Measurements from ENCODE around the gene IGSF8. TPM values are rescaled to one million over a fixed set of nuclear protein-coding genes. Genes with fewer than 3 reads are reported as not detected.

Gene IGSF8
- total RNA-seq, 1 donor from 2014 or later, result 20.4 TPM

DNA sequence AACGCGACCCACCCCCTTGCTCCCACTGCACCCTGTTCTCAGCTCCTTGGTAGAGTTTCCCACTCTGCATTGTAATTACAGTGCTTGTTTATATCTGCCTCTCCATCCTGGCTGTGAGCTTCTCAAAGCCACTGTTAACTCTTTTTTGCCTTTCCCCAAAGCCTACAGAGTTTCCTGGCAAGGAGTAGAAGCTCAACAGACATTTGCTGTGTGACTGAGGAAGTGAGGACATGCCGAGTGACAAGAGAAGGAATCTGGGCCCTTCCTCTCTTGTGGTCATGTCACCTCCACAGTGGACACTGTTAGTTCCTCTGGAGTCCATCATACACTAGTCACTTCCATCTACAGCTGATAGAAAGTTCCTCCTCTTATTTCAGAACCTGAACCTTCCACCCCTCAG is 6.1 kb upstream of the IGSF8 start:
- no peak for DNase-seq (ENCODE audit: low spot score)

DNA sequence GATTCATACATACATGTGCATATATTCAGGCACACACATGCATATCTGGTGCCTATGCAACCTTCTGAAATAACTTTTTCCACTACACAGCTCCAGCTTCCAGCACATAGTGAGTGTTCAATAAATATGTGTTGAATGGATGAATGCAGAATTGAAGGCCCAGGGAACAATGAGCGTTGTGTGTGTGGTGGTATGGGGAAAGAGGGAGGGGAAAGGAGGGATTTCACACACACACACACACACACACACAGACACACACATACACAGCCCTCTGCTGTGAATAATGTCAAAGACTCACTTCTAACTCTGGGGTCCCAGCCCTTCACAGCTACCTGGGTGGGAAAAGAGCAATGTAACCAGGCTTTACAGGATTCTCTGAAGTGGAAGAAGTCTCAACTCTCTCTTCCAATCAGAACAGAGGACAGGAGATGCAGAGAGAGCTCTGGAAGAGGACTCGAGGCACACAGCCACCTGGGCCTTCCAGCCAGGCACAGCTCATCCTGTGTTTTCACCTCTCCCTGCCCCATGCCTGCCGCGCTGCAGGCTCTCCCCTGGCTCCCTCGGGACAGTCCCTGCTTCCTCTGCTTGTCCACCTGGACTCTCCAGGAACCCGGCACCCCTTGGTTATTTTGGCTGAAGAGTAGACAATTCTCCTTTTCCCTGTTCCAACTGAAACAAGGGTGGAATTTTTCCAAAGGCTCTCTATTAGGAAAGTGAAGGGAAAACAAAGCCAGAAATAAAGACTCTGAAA is 5.4 kb upstream of the IGSF8 start:
- no peak for DNase-seq (ENCODE audit: low spot score)

DNA sequence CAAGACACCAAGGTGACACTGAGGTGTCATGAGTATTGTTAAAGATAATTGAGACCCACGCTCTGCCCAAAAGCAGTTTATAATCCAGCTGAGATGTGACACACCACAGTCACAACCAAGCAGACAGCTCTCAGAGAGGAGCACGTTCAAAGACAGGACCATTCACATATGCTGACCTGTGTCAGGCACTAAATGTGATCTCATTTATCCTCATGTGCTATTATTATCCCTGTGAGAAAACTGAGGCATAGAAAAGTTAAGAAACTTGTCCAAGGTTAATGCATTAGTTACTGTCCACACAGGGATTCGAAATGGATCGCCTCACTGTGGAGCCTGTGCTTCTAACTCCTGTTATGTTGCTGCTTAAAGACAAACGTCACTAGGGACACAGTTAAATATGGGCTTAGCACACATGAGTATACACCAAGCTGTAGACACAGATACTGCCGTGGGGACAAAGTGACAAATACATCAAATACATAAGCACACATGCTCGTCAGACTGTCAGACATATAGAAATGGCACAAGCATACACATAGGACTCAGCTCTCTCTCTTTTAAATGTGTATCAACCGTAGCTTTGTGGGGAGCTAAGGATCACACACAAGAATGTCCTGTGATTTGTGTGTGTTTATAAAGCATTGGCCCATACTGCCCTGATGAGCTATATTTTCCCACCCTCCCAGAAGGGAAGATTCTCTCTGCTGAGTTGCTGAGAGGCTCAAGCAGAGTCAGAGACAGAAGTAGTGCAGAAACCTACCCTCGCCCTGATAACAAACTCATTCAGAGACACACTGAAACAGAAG is 3.5 kb upstream of the IGSF8 start:
- DNase-seq (ENCODE audit: low spot score), result no peak

DNA sequence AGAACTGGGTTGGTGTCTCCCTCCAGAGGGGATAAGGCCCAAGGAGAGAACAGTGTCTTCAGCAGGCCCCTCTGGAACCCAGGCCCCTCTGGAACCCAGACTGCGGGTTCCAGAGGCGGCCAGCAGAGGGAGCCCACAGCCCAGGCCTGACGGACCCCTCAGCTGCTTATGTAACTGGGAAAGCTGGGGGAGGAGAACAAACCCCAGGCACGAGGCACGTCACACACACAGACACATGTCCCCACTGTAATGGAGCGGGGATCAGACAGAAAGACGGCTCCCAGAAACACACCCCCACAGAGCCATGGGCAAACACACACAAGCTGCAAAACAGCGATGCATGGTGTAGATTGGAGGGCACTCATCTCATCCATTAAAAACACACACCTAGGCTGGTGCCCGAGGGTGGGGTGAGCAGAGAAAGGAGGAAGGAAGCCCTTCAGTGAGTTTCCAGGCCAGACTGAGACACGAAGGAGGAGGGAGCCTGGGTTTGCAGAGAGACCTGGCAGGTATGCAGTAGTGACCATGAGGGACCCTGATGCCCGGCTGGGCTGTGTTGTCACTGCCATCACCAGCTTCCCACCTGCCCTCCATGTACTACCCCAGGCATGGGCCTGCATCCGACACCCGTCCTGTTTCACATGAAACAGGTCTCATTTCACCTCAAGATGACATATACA is 2.8 kb upstream of the IGSF8 start:
- DNase-seq (ENCODE audit: low spot score), result no peak

DNA sequence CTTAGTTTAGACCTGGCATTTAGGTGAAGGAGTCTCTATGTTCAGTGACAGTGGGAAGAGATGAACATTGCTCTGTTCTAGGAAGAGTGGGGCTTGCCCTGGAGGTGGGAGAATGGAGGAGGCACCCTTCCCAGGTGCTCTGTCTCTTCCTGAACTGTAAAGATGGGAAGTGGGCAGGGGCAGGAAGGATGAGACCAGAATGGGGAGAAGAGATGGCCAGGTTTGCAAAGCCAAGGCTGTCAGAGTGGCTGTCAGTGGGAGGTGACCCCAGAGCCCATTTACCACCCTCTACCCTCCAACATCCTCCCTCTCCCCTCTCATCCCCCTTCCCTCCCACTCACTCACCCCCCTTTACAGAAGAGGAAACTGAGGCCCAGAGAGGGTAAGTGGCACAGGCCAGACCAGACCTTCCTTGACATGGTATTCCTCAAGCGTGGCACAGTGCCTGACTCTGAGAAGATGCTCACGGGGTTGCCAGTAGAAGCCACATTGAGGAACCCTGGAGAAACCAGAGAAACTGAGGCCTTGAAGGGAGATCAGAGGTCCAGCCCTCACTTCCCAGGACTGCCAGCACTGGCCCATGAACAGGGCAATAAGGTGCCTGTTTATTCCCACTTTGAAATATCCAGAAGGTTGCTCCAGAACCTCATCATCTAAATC is 1.4 kb upstream of the IGSF8 start:
- DNase-seq (ENCODE audit: low spot score), result no peak

DNA sequence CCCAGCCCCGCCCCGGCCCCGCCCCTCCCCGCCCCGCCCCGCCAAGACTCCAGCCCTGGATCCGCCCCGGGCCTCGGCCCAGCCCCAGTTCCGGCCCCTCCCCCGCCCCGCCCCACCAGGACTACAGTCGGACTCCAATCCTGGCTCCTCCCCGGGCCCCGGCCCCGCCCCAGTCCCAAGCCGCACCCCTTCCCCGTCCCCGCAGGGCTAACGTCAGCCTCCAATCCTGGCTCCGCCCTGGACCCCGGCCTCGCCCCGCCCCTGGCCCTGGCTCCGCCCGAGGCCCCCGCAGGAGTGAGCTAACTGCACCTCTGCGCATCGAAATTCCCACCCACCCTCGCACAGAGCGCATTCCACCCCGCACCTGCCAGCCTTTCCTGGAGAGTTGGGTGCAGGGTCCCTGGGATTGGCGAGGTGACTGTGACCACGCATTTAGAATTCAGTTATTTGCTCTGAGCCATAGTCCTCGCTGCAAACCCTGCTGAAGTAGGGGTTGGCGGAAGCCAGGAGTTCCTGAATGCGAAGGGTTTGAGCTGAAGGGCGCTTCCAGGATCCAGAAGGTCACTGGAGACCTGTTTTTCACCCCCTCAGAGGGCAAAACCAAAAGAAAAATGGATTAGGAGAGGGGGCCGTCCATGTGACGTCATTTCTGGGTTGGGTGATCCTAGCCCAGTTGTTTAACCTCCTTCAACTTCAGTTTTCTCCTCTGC is 588 bp upstream of the IGSF8 start:
- DNase-seq (ENCODE audit: low spot score), result peak; percentile 99

DNA sequence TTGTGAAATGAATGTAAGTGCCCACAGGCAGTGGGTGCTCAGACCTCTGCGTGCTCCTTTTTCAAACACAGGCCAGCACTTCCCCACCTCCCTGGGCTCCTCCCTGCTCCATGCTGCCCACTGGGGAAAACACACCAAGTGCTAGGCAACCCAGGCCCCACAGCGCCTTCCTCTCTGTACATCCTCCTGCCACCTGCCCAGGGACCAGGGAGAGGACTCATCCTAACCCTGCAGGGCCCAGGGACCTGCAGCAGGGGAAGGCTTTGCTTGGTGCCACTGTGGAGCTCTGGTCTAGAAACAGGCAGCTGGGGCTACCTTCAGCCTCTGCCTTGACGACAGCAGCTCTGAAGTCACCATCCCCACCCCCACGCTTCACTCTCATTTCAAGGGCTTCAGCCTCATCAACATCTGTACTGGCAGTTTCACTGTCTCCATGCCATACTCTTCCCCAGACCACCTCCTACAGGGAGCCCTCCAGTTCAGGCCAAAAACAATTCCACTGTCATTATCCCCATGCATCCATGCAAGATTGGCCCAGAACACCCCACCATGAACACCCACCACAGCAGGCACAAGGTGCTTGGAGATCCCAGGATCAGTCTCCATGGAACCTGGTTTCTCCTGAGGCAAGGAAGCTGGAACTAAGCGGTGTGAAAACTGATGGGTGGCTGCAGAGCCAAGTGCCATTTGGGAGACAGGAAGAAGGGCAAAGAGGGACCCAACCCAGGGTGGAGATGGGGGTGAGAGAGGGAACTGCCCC is 1.1 kb downstream of the IGSF8 start:
- DNase-seq (ENCODE audit: low spot score), result no peak

DNA sequence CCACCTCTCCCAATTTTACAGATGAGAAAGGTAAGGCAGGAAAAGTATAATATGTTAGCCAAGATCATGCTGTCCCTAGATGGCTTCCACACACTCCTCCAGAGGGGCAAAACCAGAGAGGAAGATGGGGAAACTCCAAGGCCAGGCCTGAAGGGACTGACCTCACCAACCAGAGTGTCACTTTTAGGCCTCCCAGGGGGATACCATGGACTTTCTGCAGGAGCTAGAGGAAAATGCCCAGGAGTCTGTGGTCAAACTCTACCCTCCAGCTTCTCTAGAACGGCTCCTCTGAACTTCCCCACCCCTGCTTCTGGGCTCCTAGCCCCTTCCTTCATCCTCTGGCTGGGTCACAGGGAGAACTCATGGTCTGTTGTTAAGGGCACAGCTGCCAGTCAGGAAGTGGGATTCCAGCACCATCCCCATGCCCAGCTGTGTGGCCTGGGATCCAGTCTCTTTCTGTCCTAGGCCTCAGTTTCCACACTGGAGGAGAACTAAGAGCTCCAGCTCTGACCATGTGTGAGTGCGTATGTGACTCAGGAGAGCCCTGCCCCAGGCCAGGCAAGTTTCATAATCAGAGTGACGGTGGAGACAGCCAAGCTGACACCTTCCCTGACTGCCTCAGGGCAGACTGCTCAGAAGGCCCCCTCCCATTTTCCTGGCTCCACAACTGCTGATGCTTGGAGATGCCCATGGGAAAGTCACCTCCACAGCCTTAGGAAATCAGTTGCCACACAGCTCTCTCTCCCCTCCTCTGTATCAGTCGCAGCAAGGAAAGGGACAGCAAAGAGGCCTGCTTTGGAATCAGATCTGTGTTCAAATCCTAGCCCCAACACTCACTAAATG is 1.9 kb downstream of the IGSF8 start:
- DNase-seq (ENCODE audit: low spot score), result no peak

DNA sequence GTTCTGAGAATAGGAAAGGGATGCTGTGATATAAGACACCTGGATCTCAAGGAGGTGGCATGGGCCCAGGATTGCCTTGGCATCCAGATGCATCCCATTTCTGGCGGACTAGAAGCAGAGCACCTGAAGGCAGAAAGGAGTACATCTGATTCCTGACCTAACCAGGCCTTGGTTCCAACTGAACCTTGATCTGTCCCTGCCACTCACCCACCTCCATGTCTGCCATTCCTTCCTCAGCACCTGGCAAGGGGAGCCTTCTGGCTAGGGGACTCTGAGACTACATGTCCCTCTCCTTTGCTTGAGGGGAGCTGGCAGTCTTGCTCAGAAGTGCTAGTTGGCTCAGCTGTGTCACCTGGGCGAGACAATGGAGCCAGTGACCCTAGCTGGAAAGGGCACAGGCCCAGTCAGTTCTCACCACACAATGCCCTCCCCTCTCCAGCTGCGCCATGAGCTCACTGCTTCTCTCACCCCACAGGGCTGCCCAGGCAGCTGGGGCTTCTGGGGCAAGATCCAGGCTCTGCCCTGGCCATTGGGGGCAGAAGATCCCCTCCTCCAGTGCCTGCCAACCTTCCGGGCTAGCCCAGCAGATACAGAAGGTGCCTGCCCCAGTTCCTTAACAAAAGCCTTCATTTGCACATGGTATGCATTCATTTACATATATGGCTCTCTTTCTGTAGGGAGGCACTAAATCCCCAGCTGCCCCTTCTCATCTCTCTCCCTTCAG is 2.9 kb downstream of the IGSF8 start:
- no peak for DNase-seq (ENCODE audit: low spot score)

DNA sequence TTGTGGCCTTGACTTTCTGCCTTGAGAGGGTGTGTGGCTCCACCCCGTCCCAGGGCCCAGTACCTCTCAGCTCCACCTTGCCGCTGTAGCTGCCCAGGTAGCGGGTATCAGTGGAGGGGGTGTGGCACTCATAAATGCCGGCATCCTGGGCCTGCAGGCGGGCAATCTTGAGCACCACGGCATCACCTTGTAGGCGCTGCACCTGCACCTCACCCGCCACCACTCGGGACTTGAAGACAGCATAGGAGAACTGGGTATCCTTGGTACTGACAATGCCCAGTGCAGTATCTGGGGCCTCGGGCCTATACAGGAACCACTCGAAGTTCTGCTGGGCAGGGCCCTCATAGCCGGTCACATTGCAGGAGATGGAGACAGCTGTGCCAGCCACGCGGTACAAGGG is 3.6 kb downstream of the IGSF8 start:
- no peak for DNase-seq (ENCODE audit: low spot score)

DNA sequence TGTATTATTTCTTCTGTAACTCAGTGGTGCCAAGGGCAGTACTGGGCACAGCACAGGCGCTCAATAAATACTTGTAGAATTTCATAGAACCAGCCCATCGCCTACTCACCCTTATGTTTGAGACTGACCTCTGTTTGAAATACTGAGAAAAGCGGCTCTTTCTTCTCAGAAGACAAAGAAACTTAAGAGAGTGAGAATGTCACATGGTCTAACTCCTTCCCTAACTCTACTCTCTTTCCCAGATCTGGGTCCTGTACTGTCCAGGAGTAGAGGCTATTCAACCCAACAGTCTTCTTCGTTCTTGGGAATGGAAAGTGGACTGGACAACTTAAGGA is 4.2 kb downstream of the IGSF8 start:
- no peak for DNase-seq (ENCODE audit: low spot score)

DNA sequence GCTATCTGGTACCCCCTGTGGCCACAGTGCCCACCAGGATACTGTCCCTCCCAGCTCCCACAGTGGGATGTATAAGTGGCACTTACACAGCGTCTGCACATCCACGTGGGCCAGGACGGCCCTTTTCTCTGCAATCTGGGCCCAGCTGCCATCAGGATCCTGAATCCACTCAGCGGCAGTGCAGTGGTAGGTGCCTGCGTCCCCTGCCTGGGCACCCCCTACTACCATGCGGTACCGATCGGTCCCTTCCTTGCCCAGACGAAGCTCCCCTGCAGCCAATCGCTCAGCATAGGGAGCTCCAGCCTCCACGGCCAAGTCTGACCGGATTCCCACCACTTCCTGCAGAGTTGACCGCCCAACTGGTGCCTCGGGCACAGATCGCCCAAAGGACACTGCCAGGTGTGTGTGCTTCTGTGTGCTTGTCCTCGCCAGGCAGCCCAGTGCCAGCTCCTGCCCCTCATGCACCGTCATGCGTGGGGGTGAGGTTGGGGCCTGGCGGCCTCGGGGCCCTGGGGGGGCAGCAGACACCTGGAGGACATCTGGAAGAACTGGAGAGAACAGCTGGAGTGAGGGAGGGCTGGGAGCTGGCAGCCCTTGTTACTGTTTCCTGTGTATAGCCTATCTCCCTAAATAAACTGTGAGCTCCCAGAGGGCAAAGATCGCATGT is 4.7 kb downstream of the IGSF8 start:
- no peak for DNase-seq (ENCODE audit: low spot score)

DNA sequence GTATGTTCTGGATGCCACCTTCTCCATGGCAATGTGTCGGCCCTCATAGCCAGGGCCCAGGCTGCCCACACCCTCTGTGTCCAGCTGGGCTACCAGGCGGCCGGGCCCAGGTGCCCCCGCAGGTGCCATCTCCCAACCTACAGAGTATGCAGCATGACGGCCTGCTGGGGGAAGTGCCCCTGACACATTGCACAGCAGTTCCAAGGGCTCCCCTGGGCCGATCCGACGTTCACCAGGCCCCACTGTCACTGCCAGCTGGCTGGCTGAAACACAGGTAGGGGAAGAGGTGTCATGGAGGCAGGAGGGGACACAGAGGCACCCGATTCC is 5.4 kb downstream of the IGSF8 start:
- no peak for DNase-seq (ENCODE audit: low spot score)

DNA sequence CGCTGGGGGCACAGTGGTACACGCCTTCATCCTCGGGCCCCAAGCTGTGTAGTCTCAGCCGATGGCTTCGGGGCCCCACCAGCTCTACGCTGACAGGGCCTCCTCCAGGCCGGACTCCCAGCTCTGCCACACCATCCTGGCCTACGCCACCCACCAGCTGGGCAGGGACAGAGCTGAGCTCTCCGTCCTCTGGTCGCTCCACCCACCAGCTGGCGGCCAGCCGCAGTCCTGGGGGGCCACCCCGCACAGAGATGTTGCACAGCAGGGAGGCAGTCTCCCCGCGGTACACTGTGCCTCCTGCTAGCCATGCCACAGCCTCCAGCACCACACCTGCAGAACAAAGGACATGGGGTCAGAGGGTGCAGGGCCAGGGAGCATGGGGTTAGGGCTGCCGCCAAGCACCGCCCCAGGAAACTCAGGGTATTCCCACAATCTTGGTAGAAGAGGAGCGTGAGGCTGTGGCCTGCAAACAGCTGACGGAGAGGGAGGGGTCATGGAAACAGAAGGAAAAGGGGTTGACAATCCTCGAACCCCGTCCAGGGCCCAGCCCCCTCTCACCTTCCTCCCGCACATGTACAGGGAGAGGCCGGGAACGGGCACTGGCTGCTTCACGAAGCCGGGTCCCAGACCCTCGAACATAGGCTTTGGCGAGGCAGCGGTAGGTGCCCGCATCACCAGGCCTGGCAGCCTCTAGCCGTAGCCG is 5.9 kb downstream of the IGSF8 start:
- no peak for DNase-seq (ENCODE audit: low spot score)

DNA sequence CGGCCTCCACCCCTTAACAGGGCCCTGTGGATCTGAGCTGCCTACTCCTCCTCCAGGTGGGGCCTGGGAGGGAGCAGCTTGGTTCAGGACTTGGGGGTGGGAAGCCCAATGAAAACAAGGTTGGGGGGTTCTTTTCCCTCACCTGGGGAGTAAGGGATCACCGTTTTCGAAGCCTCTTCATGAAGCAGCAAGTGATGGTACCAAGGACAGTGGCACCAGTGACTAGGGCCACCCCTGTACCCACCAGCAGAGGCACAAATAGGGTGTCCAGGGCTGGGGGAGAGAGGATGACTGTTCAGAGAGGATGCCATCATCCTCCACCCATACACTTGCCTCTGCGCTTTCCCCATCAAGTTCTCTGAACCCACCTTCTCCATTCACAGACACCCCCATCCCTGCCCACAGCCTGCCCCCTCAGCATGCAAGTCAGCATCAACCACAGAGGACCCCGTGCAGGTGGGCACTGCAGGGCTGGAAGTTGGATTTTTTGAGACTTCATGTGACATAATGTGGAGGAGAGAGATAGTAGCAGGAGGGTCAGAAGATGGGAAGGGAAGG is 6.7 kb downstream of the IGSF8 start:
- no peak for DNase-seq (ENCODE audit: low spot score)

DNA sequence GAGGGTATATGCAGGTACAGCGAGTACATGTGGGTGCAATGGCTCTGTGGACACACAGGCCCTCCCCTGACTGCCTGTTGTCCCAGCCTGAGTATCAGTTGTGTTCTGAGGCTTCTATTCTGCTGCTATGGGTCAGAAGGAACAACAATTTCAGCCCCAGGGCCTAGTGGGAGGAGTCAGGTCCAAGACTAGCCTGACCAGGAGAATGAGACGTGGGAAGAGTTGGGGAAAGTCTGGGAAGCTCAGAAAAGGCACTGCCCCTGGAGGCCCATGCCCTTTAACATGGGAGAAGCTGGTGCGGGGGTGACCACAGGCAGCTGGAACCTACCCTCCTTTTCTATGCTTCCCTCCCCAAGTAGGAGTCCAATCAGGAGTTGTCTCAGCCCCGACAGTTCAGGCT is 7.7 kb downstream of the IGSF8 start:
- no peak for DNase-seq (ENCODE audit: low spot score)

DNA sequence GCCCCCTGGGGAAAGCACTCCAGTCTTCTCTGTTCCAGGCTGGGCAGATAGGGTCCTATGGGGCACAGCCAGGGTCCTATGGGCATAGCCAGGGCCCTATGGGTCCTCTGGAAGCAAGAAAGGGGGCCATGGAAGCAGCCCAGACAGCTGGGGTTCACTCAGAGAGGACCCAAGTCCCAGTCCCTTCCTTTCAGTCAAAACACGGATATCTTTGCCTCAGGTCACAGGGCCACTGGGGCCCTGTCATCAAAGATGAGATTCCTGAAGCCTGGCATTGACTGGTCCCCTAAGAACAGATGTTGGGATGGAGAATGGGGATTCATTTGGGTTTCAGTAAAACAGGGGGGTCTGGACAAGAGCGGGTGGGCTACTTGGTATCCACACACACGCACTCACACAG is 8.5 kb downstream of the IGSF8 start:
- no peak for DNase-seq (ENCODE audit: low spot score)
